GM18517 (cell line): ENCODE data around the gene ROCK2.
"Not testable (repeated sequence)": the region's sequence is repeated elsewhere in the genome, so short reads cannot be mapped to it uniquely, and the experiment has no call there.

Experiments used
- ATAC-seq: cut with Tn5 transposase; IDR thresholded peaks from one replicate; pipeline ENCODE4 v1.9.1; 2021; ENCODE audit warnings: mild to moderate bottlenecking, moderate library complexity; ENCODE audit not compliant: unreplicated experiment

The ROCK2 gene

GRCh38 chr2:11187083-11187619 lies 157.3 kb downstream of the ROCK2 start:
- no peak for ATAC-seq

GRCh38 chr2:11186145-11186544 lies 158.3 kb downstream of the ROCK2 start:
- no peak for ATAC-seq

- no peak for ATAC-seq
Measured at GRCh38 chr2:11182951-11183350, 161.5 kb downstream of the ROCK2 start.

GRCh38 chr2:11180653-11181052 lies 163.8 kb downstream of the ROCK2 start:
- ATAC-seq, result no peak

- ATAC-seq, result no peak
Measured at GRCh38 chr2:11179899-11180298, 164.5 kb downstream of the ROCK2 start.

GRCh38 chr2:11179196-11179595 lies 165.2 kb downstream of the ROCK2 start:
- ATAC-seq, result no peak

GRCh38 chr2:11177871-11178690 lies 166.4 kb downstream of the ROCK2 start:
- ATAC-seq, result no peak

GRCh38 chr2:11175293-11175795 lies 169.1 kb downstream of the ROCK2 start:
- ATAC-seq, result no peak

GRCh38 chr2:11174222-11174621 lies 170.2 kb downstream of the ROCK2 start:
- ATAC-seq, result no peak

- no peak for ATAC-seq
Measured at GRCh38 chr2:11169333-11169732, 175.1 kb downstream of the ROCK2 start.

- no peak for ATAC-seq
Measured at GRCh38 chr2:11168488-11168887, 175.9 kb downstream of the ROCK2 start.

GRCh38 chr2:11166476-11166875 lies 178.0 kb downstream of the ROCK2 start:
- ATAC-seq, result no peak

- ATAC-seq, result not testable (repeated sequence)
Measured at GRCh38 chr2:11165046-11165445, 179.4 kb downstream of the ROCK2 start.

GRCh38 chr2:11163439-11164317 lies 180.8 kb downstream of the ROCK2 start:
- ATAC-seq, result no peak

GRCh38 chr2:11161747-11162146 lies 182.7 kb downstream of the ROCK2 start:
- ATAC-seq, result no peak

- ATAC-seq, result peak; percentile 80
Measured at GRCh38 chr2:11160731-11161455, 183.5 kb downstream of the ROCK2 start.

GRCh38 chr2:11160256-11160655 lies 184.2 kb downstream of the ROCK2 start:
- ATAC-seq, result no peak

GRCh38 chr2:11159574-11160170 lies 184.8 kb downstream of the ROCK2 start:
- no peak for ATAC-seq

- ATAC-seq, result no peak
Measured at GRCh38 chr2:11158916-11159573, 185.4 kb downstream of the ROCK2 start.

- no peak for ATAC-seq
Measured at GRCh38 chr2:11157731-11158130, 186.7 kb downstream of the ROCK2 start.
